H9 (cell line): ENCODE measurements around the gene BZW1. TPM values are rescaled to one million over a fixed set of nuclear protein-coding genes. Genes with fewer than 3 reads are reported as not detected.

Experiments used
- DNase-seq: peaks from one replicate; pipeline ENCODE4 v3.0.0-alpha.2; 2017
- H2AFZ ChIP-seq: one replicate; pipeline ENCODE4 v1.6.1; 2013; ENCODE audit warnings: mild to moderate bottlenecking, low read length, control low read depth, moderate library complexity
- H2AK5ac ChIP-seq: 2 replicates; pipeline ENCODE4 v1.6.1; 2013; ENCODE audit warnings: low read length, control low read depth, mixed read lengths; ENCODE audit not compliant: insufficient read length
- H2BK120ac ChIP-seq: one replicate; pipeline ENCODE4 v1.6.1; 2013; ENCODE audit warnings: low read depth, mild to moderate bottlenecking, low read length, control low read depth, inconsistent platforms; ENCODE audit not compliant: poor library complexity, severe bottlenecking
- H2BK12ac ChIP-seq: 2 replicates; pipeline ENCODE4 v1.6.1; 2013; ENCODE audit warnings: low read length, control low read depth, mixed read lengths, low read depth; ENCODE audit not compliant: insufficient read length
- H2BK15ac ChIP-seq: 2 replicates; pipeline ENCODE4 v1.6.1; 2013; ENCODE audit warnings: low read depth, low read length, control low read depth
- H2BK20ac ChIP-seq: one replicate; pipeline ENCODE4 v1.6.1; 2013; ENCODE audit warnings: low read depth, mild to moderate bottlenecking, low read length, control low read depth, inconsistent platforms; ENCODE audit not compliant: poor library complexity, severe bottlenecking
- H2BK5ac ChIP-seq: 2 replicates; pipeline ENCODE4 v1.6.1; 2013; ENCODE audit warnings: low read length, control low read depth, mixed read lengths; ENCODE audit not compliant: insufficient read length
- H3K14ac ChIP-seq: 2 replicates; pipeline ENCODE4 v1.6.1; 2013; ENCODE audit warnings: low read length, control low read depth; ENCODE audit not compliant: insufficient read depth
- H3K18ac ChIP-seq: 2 replicates; pipeline ENCODE4 v1.6.1; 2013; ENCODE audit warnings: low read depth, mild to moderate bottlenecking, mixed read lengths, low read length, control low read depth; ENCODE audit not compliant: insufficient read length
- H3K23ac ChIP-seq: 2 replicates; pipeline ENCODE4 v1.6.1; 2013; ENCODE audit warnings: low read length, control low read depth, mixed read lengths, low read depth; ENCODE audit not compliant: insufficient read length
- H3K23me2 ChIP-seq: 2 replicates; pipeline ENCODE4 v1.6.1; 2013; ENCODE audit warnings: low read depth, mild to moderate bottlenecking, mixed read lengths, low read length, control low read depth; ENCODE audit not compliant: insufficient read length, poor library complexity, severe bottlenecking
- H3K27ac ChIP-seq: 2 replicates; pipeline ENCODE4 v1.5.1; 2013; ENCODE audit warnings: low read length, control low read depth, mixed read lengths, low read depth; ENCODE audit not compliant: insufficient read length
- H3K27me3 ChIP-seq: 2 replicates; pipeline ENCODE4 v1.6.1; 2013; ENCODE audit warnings: low read length, control low read depth, inconsistent platforms; ENCODE audit not compliant: insufficient read depth
- H3K4ac ChIP-seq: 2 replicates; pipeline ENCODE4 v1.6.1; 2013; ENCODE audit warnings: low read depth, mild to moderate bottlenecking, control low read depth, inconsistent platforms, low read length, moderate library complexity
- H3K4me1 ChIP-seq: 2 replicates; pipeline ENCODE4 v1.6.1; 2013; ENCODE audit warnings: low read length, control low read depth, inconsistent platforms; ENCODE audit not compliant: insufficient read depth
- H3K4me2 ChIP-seq: 2 replicates; pipeline ENCODE4 v1.6.1; 2013; ENCODE audit warnings: low read length, control low read depth, mixed read lengths; ENCODE audit not compliant: insufficient read length, insufficient read depth
- H3K56ac ChIP-seq: 2 replicates; pipeline ENCODE4 v1.6.1; 2013; ENCODE audit warnings: low read depth, mild to moderate bottlenecking, mixed read lengths, low read length, control low read depth; ENCODE audit not compliant: insufficient read length
- H3K79me1 ChIP-seq: 2 replicates; pipeline ENCODE4 v1.6.1; 2013; ENCODE audit warnings: low read depth, mild to moderate bottlenecking, moderate library complexity, low read length, control low read depth, inconsistent platforms; ENCODE audit not compliant: insufficient read depth, poor library complexity, severe bottlenecking
- H3K79me2 ChIP-seq: 2 replicates; pipeline ENCODE4 v1.6.1; 2013; ENCODE audit warnings: low read length, control low read depth, inconsistent platforms; ENCODE audit not compliant: insufficient read depth
- H3K9ac ChIP-seq: 2 replicates; pipeline ENCODE4 v1.6.1; 2013; ENCODE audit warnings: low read length, control low read depth, mixed read lengths; ENCODE audit not compliant: insufficient read length; ENCODE audit errors: extremely low read depth
- H3K9me3 ChIP-seq: one replicate; pipeline ENCODE4 v1.6.1; 2013; ENCODE audit warnings: low read depth, low read length, inconsistent platforms; ENCODE audit not compliant: control insufficient read depth
- H3T11ph ChIP-seq: one replicate; pipeline ENCODE4 v1.6.1; 2013; ENCODE audit warnings: mild to moderate bottlenecking, low read length, control low read depth, inconsistent platforms
- H4K20me1 ChIP-seq: one replicate; pipeline ENCODE4 v1.6.1; 2013; ENCODE audit not compliant: control insufficient read depth, insufficient read length, insufficient read depth
- H4K5ac ChIP-seq: 2 replicates; pipeline ENCODE4 v1.6.1; 2013; ENCODE audit warnings: low read depth, mild to moderate bottlenecking, mixed read lengths, low read length, control low read depth; ENCODE audit not compliant: insufficient read length
- H4K8ac ChIP-seq: replicated peaks from 2 replicates; pipeline ENCODE4 v1.6.1; 2013; ENCODE audit warnings: low read length, control low read depth, mixed read lengths, low read depth; ENCODE audit not compliant: insufficient read length
- H4K91ac ChIP-seq: 2 replicates; pipeline ENCODE4 v1.6.1; 2013; ENCODE audit warnings: low read depth, mild to moderate bottlenecking, moderate library complexity, mixed read lengths, low read length, control low read depth; ENCODE audit not compliant: insufficient read length
- H3K27ac Mint-ChIP-seq, 3 experiments: 2 replicates in 2 of 3; 3 replicates in 1 of 3; pipeline ENCODE4 v1.8.0; 2020 to 2021; ENCODE audit warnings: mixed read lengths in 3 of 3, mild to moderate bottlenecking in 1 of 3, moderate library complexity in 1 of 3
- H3K27me3 Mint-ChIP-seq: 2 replicates; pipeline ENCODE4 v1.8.0; 2021; ENCODE audit warnings: low read depth, mild to moderate bottlenecking, moderate library complexity, mixed read lengths
- H3K36me3 Mint-ChIP-seq, 3 experiments: 2 replicates in 2 of 3; 3 replicates in 1 of 3; pipeline ENCODE4 v1.8.0; 2020 to 2021; ENCODE audit warnings: low read depth in 3 of 3, mixed read lengths in 3 of 3; ENCODE audit not compliant: insufficient read depth in 1 of 3
- H3K4me1 Mint-ChIP-seq, 2 experiments: 2 replicates each; pipeline ENCODE4 v1.8.0; 2020; ENCODE audit warnings: mixed read lengths in 2 of 2
- H3K4me3 Mint-ChIP-seq, 2 experiments: 2 replicates in 1 of 2; 3 replicates in 1 of 2; pipeline ENCODE4 v1.8.0; 2020 to 2021; ENCODE audit warnings: mild to moderate bottlenecking in 2 of 2, mixed read lengths in 2 of 2, moderate library complexity in 1 of 2
- H3K9me3 Mint-ChIP-seq, 2 experiments: 2 replicates in 1 of 2; 3 replicates in 1 of 2; pipeline ENCODE4 v1.8.0; 2020; ENCODE audit warnings: mild to moderate bottlenecking in 2 of 2, mixed read lengths in 2 of 2, moderate library complexity in 1 of 2
- WGBS: extraction: QIAGEN DNeasy Blood & Tissue Kit; methylation state at CpG from one replicate; pipeline ENCODE4 v1.1.7; 2013; ENCODE audit warnings: missing lambda C conversion rate, low lambda C conversion rate, mixed read lengths; ENCODE audit not compliant: insufficient read length; ENCODE audit errors: extremely low coverage; 5-methylcytosine and 5-hydroxymethylcytosine counted together
- total RNA-seq: library from RNA; stranded (reverse); gene quantifications from 2 replicates; pipeline ENCODE4 v1.2.1, GENCODE V29; 2021
- TF ChIP-seq, protein P1 (sequence below): fragments of 200-600 bp; sonication (generic); conservative IDR thresholded peaks from 3 replicates; pipeline ENCODE4 v1.8.0; 2021; ENCODE audit warnings: antibody characterized with exemption, mild to moderate bottlenecking

BZW1 gene
- total RNA-seq, 1 experiment from 2014 or later, result 370 TPM

DNA sequence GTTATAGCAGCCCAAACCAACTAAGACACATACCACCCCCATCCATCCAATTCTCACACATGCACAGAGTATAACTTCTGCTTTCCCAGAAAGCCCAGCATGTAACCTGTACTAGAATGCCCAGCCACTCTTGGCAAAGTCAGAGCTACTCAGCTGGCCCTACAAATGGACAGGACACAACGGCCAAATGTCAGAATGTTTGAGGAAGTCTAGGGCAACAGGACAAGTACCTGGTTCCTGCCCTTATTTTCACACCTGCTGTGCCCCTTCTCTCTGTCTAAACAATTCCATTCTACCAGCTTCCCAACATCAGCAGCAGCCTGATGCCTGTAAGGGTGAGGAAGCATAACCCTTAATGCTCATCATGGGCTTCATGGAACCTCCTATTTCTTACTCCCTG is 15.1 kb upstream of the BZW1 start:
- TF ChIP-seq, protein P1, sequence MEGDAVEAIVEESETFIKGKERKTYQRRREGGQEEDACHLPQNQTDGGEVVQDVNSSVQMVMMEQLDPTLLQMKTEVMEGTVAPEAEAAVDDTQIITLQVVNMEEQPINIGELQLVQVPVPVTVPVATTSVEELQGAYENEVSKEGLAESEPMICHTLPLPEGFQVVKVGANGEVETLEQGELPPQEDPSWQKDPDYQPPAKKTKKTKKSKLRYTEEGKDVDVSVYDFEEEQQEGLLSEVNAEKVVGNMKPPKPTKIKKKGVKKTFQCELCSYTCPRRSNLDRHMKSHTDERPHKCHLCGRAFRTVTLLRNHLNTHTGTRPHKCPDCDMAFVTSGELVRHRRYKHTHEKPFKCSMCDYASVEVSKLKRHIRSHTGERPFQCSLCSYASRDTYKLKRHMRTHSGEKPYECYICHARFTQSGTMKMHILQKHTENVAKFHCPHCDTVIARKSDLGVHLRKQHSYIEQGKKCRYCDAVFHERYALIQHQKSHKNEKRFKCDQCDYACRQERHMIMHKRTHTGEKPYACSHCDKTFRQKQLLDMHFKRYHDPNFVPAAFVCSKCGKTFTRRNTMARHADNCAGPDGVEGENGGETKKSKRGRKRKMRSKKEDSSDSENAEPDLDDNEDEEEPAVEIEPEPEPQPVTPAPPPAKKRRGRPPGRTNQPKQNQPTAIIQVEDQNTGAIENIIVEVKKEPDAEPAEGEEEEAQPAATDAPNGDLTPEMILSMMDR, result no peak
- H3K4ac ChIP-seq, result no peak overlapping the region
- no peak overlapping the region for H3K56ac ChIP-seq
- DNase-seq, result no peak
- H3K4me2 ChIP-seq, result no peak overlapping the region
- no peak overlapping the region for H2BK120ac ChIP-seq
- no peak overlapping the region for H2AFZ ChIP-seq
- no peak overlapping the region for H3K27ac Mint-ChIP-seq
- H2BK5ac ChIP-seq, result no peak overlapping the region
- H3K9ac ChIP-seq, result no peak overlapping the region
- no peaks in the 10 kb centered on the region for H4K20me1 ChIP-seq
- H4K91ac ChIP-seq, result no peak overlapping the region
- peaks cover 2 to 3% (median 2%) of the 10 kb centered on the region in 3 experiments; a peak in 5 of 7 replicates for H3K36me3 Mint-ChIP-seq
- H3T11ph ChIP-seq, result no peak overlapping the region
- no peak overlapping the region for H2BK15ac ChIP-seq
- H2BK12ac ChIP-seq, result no peak overlapping the region
- no peak overlapping the region for H3K23ac ChIP-seq
- H3K4me1 ChIP-seq, result no peaks in the 10 kb centered on the region
- peaks cover 1% of the 10 kb centered on the region; the same call in 1 of the 2 replicates for H3K27me3 Mint-ChIP-seq
- H3K27me3 ChIP-seq, result no peaks in the 10 kb centered on the region
- H4K5ac ChIP-seq, result no peak overlapping the region
- no peak overlapping the region for H3K27ac ChIP-seq
- peaks cover 8 to 13% of the 10 kb centered on the region in 2 experiments; a peak in 3 of 4 replicates for H3K4me1 Mint-ChIP-seq
- H3K9me3 Mint-ChIP-seq, result peaks cover 1% of the 10 kb centered on the region in 2 experiments; a peak in 3 of 5 replicates
- no peaks in the 10 kb centered on the region for H3K23me2 ChIP-seq
- H2BK20ac ChIP-seq, result no peak overlapping the region
- no peak overlapping the region for H3K4me3 Mint-ChIP-seq
- no peak overlapping the region for H4K8ac ChIP-seq
- WGBS, result no CpG with 5 or more reads among the region's 1 CpG
- H3K79me1 ChIP-seq, result no peaks in the 10 kb centered on the region
- no peak overlapping the region for H2AK5ac ChIP-seq
- no peaks in the 10 kb centered on the region for H3K9me3 ChIP-seq
- H3K79me2 ChIP-seq, result no peaks in the 10 kb centered on the region
- no peak overlapping the region for H3K18ac ChIP-seq
- no peak overlapping the region for H3K14ac ChIP-seq
